ENCODE measurements around the gene PRSS38.

Gene PRSS38

DNA sequence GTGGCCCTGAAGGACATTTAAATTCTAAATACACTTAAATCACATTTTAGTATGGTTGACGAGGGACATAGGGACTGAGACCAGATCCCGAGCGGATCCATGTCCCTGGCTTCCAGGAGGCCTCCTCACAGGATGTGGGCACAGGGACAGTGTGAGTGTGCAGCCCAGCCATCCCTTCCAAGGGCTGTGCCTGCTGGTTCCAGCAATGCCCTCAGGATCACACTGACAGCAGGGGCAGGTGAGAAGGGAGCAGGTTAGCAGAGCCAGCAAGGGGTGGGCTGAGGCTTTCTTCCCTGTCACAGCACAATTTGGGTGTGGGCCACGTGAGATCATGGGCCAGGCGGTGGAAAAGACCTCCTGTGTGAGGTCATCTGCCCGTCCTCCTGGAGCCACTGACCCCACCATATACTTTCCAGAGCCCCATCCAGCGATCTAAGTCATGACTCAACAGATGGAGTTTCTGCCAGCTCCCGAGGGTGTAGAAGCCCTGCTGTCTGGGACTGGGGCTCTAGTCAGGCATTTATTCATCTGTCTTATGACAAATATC, 37.0 kb upstream of the PRSS38 start:
- no peak overlapping the region for H3K4me3 ChIP-seq (ENCODE audit: low read depth, low read length)
- DNase-seq (ENCODE audit: low read depth) = no peak
- TF ChIP-seq, protein P1, sequence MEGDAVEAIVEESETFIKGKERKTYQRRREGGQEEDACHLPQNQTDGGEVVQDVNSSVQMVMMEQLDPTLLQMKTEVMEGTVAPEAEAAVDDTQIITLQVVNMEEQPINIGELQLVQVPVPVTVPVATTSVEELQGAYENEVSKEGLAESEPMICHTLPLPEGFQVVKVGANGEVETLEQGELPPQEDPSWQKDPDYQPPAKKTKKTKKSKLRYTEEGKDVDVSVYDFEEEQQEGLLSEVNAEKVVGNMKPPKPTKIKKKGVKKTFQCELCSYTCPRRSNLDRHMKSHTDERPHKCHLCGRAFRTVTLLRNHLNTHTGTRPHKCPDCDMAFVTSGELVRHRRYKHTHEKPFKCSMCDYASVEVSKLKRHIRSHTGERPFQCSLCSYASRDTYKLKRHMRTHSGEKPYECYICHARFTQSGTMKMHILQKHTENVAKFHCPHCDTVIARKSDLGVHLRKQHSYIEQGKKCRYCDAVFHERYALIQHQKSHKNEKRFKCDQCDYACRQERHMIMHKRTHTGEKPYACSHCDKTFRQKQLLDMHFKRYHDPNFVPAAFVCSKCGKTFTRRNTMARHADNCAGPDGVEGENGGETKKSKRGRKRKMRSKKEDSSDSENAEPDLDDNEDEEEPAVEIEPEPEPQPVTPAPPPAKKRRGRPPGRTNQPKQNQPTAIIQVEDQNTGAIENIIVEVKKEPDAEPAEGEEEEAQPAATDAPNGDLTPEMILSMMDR (IDR thresholded peaks at IDR 0.05; ENCODE audit: insufficient read depth, low read depth, low read length, missing control alignments) = no peak

DNA sequence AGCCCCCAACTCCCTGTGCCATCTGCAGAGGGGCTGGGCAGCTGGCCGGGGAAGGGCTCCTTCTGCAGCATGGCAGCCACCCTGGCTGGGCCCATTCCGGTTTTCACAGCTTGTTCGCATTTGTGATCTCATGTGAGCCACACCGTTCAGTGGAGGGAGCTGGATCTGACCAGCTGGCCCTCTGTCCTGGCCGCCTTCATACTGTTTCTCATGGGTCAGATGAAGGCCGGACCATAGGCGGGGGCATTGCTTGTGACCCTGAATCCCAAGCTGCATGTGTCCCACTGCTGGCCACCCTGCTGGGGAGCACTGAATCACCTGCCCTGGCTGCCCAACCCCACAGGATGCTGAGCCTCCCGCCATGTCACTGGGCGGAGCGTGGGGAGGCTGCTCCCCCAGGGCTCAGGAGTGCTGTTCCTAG, 36.4 kb upstream of the PRSS38 start:
- H3K4me3 ChIP-seq (ENCODE audit: low read depth, low read length) = no peak overlapping the region
- no peak for DNase-seq (ENCODE audit: low read depth)
- TF ChIP-seq, protein P1 (IDR thresholded peaks at IDR 0.05; ENCODE audit: insufficient read depth, low read depth, low read length, missing control alignments) = no peak

DNA sequence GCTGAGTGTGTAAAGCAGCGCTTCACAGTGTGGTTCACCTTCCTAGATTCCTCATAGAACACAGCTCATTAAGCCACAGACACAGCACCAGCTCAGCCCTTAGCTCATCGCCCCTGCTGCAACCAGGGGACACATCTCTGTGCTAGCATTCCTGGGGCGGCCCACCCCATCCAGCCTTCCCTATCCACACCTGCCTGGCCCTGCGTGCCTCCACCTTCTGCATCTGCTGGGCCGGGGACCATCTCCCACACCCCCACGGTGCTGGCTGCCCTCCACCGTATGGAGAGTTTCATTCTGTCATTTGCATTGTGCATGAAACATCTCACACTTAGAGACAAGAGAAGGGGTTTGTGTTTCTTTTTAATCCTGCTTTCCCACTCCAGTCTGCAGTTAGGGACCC, 35.8 kb upstream of the PRSS38 start:
- TF ChIP-seq, protein P1 (IDR thresholded peaks at IDR 0.05; ENCODE audit: insufficient read depth, low read depth, low read length, missing control alignments) = no peak
- H3K4me3 ChIP-seq (ENCODE audit: low read depth, low read length) = no peak overlapping the region
- no peak for DNase-seq (ENCODE audit: low read depth)

DNA sequence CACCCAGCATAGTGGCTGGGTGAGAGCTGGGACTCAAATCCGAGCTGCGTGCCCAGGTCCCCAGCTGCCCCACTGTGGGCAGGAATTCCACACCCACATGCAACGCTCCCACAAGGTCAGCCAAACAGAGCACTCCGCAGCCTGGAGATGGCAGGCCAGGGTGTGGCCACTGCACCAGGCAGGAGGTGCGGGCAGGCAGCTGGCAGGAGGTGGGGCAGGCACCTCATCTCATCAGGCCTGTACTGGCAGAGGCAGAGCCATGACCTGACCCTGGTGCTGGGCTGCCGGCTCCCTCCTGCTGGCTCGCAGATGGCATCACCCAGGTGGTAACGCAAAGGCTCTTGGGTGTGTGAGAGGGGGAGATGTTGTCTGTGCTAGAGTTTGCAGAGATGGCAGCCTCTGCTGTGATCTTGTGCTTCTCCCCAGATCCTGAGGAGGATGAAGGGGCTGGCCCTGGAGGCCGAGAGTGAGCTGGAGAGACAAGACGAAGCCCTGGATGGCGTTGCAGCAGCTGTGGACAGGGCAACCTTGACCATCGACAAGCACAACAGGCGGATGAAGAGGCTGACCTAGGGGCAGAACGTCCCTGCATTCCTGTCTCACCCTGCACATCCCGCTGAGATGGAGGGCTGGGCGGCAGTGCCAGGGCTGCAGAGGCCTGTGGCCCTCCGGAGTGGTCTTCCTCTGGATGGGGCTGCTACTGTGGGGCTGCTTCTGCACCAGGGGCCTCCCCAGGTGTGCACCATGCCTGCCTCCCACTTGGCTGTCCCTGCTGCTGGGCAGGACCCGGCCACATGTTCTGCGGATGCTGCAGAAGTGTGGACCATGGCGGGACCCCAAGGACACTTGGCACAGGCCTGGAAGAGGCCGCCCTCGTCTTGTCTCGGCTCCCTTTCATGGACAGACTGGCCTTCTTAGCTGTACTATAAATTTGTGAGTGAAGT, 35.1 kb upstream of the PRSS38 start:
- no peak for DNase-seq (ENCODE audit: low read depth)
- no peak overlapping the region for H3K4me3 ChIP-seq (ENCODE audit: low read depth, low read length)
- TF ChIP-seq, protein P1 (IDR thresholded peaks at IDR 0.05; ENCODE audit: insufficient read depth, low read depth, low read length, missing control alignments) = no peak

DNA sequence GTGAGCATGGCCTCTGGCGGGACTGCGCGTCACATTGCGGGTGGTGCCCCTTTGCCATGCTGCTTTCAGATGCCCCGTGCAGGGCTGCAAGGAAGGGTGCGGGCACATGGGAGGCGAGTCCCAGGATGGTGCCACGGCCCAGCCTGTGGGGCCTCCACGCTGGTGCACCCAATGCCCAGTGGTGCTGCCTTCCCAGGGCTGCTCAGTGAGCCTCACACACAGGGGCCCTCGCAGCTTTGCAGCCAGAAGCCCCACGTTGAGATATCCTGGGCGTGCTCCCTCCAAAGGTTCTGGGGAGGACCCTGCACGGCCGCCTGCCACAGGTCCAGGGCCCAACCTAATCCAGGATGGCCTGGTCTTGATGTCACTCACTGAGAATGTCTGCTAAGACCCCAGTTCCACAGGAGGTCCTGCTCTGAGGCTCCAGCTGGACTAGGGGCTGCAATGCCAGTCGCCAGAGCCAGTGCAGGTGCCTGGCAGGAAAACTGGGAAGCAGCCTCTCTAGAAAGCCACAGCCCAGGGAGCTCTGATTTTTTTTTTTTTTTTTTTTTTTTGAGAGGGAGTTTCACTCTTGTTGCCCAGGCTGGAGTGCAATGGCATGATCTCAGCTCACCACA, 34.1 kb upstream of the PRSS38 start:
- TF ChIP-seq, protein P1 (IDR thresholded peaks at IDR 0.05; ENCODE audit: insufficient read depth, low read depth, low read length, missing control alignments) = no peak
- DNase-seq (ENCODE audit: low read depth) = no peak
- H3K4me3 ChIP-seq (ENCODE audit: low read depth, low read length) = no peak overlapping the region

DNA sequence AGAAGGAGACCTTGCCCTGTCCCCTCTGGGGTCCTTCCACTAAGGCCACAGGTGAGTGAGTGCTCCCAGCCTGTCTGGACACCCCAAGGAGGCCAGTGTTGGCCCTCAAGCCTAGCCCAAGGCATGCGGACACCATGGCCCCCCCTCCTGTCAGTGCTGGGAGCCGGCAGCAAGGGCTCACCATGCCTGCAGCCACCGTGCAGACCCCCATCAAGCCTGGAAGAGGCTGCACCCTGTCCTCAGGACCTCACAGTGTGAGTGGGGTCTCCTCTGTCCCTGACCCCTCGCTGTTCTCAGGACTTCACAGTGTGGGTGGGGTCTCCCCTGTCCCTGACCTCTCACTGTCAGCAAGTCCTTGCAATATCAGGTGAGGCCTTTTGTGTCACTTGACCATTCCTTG, 33.2 kb upstream of the PRSS38 start:
- TF ChIP-seq, protein P1 (IDR thresholded peaks at IDR 0.05; ENCODE audit: insufficient read depth, low read depth, low read length, missing control alignments) = no peak
- no peak overlapping the region for H3K4me3 ChIP-seq (ENCODE audit: low read depth, low read length)
- no peak for DNase-seq (ENCODE audit: low read depth)
